DMS79 (cell line): ENCODE data around the gene APOBEC4.
"Not testable (repeated sequence)": the region's sequence is repeated elsewhere in the genome, so short reads cannot be mapped to it uniquely, and the experiment has no call there.

Source experiments
- DNase-seq: peaks from one replicate; lab custom pipeline; 2025; lab: John Stamatoyannopoulos, UW

APOBEC4 gene, protein sequence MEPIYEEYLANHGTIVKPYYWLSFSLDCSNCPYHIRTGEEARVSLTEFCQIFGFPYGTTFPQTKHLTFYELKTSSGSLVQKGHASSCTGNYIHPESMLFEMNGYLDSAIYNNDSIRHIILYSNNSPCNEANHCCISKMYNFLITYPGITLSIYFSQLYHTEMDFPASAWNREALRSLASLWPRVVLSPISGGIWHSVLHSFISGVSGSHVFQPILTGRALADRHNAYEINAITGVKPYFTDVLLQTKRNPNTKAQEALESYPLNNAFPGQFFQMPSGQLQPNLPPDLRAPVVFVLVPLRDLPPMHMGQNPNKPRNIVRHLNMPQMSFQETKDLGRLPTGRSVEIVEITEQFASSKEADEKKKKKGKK

DNA sequence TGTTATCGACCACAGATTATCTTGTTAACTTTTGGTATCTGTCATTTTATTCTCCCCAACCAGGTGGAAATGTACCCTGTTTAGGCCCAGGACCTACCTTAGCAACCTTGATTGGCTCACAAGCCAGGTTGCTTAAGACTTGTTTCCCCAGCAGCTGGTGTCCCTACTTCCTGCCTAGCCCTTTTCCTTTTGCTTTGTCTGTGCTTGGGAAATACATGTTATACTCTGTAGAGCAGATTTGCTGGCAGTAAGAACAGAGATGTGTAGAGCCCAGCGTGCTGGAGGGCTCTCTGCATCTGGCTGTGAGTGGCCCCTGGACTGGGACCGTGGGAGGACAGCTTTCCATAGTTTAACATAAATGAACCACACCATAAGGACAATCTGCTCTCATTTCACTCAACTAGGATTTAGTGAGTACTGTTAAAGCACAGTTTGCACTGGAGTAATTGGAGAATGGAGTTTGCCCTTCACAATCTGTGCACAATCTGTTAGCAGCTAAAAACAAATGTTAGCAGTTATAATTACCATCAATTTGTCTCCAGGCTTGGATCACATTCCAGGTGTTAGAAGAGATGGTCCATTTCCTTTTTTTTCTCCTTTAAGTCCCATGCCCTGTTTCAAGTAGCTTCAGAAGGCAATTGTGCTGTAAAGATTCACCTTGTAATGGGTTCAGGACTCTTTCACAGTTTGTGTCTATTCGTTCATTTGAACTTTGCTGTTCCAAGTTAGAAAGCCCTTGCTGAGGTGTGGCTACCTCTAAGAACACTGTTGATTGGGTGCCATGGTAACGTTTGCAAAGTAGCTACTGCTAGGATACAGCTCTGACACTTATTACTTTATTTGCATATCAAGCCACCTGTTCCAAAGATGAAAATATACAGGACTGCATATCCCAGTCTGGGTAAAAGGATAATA is at the start of gene APOBEC4:
APOBEC4 (minus strand) TSS at position 770 of the 915 bp plus-strand sequence. CDS start 4,535 bp downstream, outside the sequence.
- no peak for DNase-seq

DNA sequence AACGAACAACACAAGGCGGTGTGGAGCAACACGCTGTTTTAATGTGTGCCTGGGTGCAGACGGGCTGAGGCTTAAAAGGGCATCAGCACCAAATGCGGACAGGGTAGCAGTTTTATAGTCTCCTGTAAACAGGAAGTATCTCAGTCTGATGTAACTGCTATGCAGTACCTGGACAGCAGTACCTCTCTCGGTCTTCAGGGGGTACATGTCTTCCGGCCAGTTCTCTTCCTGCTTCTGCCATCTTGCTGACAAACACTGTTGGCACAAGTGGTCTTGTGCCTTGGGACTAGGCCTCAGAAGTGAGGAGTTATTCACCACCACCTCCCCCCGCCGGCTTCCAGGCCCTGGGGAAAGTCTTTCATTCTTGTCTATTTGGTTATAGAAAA is 49.7 kb upstream of the APOBEC4 start:
- no peak for DNase-seq

DNA sequence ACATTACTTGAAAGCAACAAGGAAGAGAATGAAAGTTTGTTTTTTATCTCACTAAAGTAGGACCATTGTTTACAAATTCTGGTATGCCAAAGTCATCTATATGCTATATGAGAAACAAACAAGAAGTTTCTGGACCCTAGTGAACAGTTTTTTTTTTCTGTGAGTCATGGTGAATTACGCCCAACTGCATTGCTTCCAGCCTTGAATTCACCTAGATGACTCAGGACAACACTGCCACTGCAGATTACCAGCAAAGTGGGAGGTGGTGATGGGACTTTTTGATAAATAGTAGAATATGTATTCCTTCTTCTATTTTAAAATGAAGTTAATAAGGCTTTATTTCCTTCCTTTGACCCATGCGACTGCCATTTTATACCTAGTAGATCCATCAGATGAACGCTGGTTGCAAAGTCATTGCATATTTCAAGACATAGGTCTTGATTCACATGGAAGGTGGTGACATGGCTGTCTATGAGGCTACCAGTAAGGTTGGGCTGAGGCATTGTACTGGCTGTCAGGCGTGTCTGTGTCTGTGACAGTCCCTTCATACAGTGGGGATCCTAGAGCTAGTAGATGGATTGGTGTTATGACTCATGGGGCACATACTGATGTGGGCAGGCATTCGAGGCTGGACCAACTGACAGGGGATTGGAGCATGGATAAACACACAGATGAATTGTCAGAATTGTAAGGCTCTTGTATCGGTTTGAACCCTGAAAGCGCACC is 49.1 kb upstream of the APOBEC4 start:
- no peak for DNase-seq

DNA sequence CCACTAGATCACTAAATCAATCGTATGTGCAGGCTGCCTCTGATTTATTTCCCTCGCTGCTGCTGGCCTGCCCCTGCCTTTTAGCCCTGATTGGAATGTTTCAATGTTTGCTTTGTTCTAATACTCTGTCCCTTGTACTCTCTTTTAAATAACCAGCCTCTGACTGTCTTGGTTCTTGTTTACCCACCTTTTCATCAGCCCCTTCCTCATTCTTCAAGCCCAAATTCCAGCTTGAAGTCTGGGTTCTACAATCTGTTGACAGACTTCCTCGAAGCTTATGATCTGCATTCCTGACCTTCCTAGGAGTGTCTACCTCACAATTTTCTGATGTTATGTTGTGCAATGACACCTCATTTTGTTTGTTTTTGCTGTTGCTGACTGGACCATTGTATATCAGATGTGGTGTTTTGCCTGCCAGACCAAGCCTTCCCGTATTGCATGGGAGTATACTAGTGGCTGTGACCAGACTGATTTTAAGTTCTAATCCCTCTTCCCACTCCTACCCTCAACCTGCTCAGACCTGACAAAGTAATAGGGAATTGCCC is 46.6 kb upstream of the APOBEC4 start:
- no peak for DNase-seq

DNA sequence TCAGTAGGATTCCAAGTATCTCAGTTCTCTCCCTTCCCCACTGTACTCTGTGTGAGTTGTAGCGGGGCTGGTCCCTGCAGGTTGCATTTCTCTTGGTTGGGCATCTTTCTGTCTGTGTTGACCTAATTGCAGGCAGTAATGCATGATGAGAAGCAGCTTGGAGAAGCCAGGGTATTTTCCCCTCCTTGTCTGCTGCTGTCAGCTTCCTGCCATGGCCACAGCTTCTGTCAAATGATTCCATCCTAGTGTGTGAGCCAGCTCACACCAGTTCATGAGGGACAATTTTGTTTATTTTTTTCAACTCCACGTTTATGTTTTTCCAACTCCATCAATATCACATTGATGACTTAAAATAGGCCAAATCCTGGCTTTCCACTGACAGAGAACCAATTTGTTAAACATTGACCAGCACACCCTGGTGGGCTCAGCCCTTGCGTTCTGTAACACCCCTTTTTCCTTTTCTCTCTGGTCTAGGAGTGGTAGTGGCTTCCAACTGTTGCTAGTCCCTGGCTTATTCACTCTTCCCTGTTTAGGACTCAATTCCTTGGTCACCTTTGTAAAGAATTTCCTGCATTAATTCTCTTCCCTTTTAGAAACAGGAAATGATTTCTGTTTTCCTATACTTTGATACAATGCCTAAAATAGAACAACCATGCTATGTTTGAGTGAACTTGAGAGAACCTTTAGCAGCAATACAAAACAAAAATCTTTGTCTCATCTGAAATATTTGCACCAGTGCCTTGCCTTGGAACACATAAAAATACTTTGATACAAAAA is 44.9 kb upstream of the APOBEC4 start:
- no peak for DNase-seq

DNA sequence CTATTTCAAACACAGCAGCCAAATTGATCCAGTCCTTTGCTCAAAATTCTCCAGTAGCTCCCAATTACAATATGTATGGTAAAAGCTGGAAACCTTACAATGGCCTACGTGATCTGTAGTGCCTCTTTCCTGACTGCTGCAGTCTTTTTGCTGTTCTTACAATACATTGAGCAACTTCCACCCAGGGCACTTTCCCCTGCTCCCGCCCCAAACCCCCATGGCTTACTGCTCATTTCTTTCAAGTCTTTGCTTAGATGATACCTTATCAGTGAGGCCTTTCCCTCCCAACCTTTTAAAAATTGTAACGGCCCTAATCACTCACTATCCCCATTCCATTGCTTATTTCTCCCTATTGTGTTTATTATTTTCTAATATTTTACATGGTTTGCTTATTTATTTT is 43.9 kb upstream of the APOBEC4 start:
- DNase-seq, result no peak

DNA sequence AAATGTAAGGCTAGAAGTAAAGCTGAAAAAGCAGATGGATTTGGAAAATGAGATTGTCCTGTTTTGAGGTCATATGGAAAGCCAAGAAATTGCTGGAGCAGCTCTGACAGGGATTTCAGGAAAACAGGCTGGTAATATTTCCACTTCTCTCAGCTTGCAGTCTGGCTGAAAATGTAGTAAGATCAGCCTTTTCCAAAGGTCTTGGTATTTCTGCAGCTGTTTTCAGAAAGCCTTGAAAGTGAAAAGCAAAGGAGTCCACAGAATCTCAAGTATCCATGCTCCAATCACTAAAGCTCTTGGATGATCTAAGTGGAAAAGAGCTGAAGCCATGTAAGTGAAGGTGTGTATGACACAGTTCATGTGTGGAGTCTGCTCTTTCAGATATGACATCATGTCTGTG is 41.6 kb upstream of the APOBEC4 start:
- DNase-seq, result no peak

DNA sequence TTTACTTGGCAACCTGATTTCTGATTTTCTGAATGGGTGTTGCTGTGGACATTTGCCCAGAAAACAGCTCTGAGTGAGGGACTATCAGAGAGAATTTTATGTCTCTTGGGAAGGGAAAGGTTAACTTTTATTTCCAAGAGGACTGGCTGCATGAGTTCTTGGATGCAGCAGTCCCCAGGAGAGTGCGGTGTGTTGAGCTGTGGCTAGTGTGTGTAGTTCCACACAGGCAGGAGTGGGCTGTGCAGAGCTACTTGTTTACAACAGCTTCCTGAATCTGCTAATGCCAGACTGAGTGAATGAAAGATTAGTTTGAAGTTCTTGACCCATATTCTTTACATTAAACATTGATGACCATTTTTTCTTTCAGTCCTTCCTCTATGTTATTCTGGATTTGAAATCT is 41.0 kb upstream of the APOBEC4 start:
- no peak for DNase-seq

DNA sequence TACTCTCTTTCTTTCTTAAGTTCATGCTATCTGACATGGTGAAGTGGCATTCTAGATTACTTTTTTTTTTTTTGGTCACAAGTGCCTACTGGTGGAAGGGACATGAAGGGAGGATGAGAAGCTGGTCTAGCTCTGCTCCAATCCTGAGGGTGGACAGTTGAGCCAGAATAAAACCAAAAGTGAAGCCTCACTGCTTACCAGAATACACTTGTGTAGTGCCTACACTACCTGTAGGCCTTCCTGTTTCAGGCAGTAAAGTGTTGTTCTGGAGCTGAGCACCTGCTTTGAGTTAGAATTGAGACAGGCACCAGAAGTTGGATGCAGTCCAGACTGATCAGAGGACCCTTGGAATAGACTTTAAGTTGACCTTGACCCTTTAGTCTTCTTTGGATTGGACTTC is 40.4 kb upstream of the APOBEC4 start:
- DNase-seq, result no peak

DNA sequence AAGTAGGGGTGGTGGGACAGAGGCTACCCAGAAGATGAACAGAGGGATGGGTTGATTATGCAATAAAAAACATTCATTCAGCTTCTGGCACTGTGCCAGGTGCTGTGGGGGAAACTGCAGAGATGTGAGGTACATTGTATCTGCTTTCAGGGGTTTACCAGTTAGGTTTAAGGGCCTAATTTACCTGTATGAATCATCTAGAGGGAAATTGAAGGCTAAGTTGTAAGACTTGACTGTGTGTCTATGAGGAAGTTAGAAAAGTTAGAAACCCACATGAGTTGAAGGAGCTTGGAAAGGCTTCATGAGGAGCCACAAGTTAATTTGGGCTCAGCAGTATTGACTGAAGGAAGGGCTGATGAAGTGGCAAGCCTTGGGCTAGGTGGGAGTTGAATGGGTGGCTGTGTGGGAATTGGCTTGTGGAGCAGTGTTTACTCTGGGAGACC is 36.7 kb upstream of the APOBEC4 start:
- no peak for DNase-seq

DNA sequence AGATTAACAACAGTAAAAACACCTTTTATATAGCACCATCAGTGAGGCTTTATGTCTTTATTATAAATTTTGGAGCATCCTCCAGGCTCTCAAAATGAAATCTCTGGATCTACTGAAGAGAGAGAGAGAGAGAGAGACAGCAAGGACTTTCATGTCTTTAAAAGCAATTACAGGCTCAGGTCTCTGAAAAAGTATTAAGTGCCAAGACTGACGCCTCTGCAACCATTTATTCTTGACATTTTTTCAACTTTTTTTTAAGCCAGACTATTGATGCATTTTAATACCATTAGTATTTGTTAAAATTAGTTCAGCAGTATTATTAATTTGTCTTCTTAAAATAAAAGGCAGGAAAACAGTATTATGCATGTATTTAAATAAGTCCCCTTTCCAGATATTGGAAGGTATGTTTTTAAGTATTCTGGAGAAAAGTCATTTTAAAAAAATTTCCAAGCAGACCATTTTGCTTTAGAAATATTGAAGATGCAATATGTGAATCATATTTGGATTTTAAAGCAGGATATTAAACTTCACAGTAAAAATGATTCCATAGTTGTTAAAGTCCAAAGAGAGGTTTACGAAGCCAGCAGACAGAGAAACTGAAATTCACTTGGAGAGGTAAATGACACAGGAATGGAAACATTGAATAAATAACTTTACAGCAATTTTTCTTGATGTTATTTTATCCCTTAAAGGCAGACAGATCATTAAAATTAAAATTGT is 35.4 kb upstream of the APOBEC4 start:
- DNase-seq, result no peak

DNA sequence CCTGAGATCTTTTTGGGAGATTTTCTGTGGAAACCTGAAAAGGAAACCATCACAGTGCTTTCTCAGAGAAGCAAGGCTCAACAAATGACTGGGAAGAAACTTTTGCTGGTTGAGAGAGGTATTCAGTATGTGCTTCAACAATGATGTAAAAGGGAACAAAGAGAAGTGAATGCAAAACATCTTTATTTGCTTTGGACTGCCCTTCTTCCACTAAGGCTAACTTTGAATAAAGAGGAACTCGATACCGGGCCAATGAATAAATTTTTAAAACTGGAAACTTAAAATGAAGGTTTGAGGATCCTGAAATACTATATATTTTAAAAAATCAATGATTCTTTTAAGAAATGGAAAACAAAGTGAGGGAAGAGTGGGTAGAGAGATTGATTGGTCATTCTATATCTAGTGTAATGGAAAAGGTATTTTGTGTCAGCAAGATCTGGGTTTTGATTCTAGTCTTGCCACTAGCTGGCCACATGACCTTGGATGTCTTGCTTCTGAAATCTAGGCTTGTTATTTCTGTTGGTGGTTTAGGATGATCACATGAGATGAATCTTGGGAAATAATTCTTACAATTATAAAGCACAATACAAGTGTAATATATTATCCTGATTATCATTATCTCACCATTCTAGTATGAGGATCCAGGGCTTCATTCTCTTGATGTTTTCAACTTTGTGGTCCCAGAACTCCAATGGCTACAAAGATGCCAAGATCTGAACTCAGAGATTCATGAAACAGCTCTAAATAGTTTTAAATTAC is 34.6 kb upstream of the APOBEC4 start:
- DNase-seq, result no peak

DNA sequence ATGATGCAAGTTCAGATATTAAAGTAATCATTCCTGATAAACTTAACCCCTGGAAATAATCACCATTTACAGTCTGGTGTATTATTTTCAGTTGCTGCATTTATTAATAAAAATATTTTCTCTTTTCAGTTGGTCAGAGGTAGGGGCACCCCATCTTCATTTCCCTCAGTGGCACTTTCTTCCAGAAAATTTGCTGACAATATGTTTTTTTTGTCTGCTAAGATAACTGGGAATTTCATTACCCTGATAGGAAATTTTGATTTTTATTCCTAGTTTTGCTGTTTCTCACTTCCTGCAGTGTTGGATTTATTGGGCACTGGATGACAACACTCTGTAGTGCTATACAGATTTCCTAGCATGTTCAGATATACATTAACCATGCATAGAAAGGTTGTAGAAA is 33.1 kb upstream of the APOBEC4 start:
- no peak for DNase-seq

DNA sequence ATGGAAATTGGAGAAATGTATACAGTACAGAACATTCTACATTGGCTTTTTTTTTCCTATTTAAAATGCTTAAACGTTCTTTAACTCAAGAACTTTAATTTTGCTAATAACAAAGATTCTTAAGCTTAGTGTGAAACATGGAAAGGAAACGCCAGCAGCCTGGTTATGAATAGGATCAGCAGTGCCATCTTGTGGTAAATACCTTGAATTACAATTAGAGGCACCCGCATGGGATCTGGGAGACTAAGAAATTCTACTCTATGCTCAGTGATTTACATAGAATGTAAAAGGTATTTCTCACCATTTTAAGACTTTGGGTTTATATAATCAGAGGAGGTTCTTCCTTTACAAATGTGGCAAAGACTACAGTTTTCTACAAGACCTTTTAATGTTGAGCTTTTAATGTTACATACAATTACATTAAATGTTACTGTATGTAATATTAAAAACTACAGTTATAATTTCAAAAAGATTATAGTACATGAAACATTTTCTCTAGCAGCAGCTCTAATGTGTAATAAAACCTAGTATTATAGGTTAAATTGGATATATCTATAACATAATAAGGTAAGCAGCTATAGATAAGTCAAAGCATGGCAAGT is 32.1 kb upstream of the APOBEC4 start:
- DNase-seq, result no peak

DNA sequence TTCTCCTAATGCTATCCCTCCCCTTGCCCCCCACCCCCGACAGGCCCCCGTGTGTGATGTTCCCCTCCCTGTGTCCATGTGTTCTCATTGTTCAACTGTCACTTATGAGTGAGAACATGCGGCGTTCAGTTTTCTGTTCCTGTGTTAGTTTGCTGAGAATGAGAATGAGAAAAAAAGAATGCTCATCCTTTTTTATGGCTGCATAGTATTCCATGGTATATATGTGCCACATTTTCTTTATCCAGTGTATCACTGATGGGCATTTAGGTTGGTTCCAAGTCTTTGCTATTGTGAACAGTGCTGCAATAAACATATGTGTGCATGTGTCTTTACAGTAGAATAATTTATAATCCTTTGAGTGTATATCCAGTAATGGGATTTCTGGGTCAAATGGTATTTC is 26.2 kb upstream of the APOBEC4 start:
- DNase-seq, result not testable (repeated sequence)

DNA sequence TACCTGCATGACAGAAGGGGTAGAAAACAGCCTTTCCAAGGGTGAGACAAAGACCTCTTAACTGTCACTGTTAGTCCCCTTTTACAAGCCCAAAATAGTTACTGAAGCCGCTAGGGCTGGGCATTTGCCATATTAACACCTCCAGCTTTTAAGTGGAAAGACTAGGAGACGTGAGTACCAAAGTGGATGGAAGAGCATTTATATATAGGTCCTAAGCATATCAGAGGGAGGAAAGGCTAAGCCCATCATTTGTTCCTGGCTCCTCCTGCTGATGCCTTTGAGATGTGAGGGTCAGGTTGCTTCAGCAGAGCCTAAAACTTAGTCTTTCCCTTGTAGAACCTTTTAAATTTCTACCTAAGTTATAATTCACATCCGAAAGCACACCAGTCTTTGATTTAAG is 25.7 kb upstream of the APOBEC4 start:
- no peak for DNase-seq

DNA sequence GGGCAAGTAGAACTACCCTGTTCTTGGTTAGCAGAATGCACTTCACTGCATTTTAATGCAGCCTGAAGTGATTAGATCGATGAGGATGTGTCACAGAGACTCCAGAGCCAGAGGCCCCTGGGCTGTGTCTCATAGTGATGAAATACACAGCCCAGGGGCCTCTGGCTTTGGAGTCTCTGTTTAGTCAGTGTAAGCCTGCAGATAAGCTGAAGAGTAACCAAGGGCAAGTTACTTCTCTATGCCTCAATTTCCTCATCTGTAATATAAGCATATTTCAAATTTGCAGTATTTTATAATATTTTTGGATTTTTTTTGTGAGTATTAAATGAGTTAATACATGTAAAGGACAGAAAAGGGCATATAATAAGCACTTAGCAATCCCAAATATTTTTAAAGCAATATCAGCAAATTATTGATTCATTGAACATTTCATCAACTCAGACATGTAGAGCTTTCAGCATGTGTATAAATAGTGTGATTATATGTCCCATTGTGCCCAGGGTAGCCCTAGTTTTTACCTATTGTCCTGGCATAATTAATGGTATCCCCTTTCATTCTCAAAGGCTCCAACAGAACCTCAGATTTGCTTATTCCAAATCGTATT is 23.6 kb upstream of the APOBEC4 start:
- no peak for DNase-seq

DNA sequence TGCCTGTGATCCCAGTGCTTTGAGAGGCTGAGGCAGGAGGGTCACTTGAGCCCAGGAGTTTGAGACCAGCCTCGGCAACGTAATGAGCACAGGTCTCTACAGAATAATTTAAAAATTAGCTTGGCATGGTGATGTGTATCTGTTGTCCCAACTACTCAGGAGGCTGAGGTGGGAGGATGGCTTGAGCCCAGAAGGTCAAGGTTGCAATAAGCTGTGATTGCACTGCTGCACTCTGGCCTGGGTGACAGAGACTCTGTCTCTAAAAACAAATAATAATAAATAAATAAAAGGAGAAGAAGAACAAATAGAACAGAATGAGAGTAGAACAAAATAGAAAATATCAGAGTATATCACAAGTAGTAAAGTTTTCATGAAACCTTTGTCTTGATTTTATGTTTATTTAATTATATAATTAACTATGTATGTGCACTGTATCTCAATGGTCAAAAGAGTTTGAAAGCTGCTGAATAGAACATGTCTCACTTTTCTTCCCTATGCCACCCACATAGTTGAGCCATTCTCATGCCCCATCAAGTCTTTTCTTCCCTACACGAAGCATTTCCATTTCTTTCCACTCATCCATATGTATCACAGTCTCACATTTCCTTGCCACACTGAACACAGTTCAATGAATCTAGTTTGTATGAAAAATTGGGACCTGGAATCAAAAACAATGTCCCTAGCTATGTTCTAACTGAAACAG is 22.9 kb upstream of the APOBEC4 start:
- DNase-seq, result no peak
